Measurements from ENCODE around the gene NEIL1.
"Not testable (repeated sequence)": the region's sequence is repeated elsewhere in the genome, so short reads cannot be mapped to it uniquely, and the experiment has no call there.

NEIL1 gene

GRCh38 chr15:75327491-75327890 is 19.3 kb upstream of the NEIL1 start:
- no peak overlapping the region for H3K4me3 ChIP-seq (ENCODE audit: low read depth, low read length)
- TF ChIP-seq CTCF (IDR thresholded peaks at IDR 0.05; ENCODE audit: borderline replicate concordance, insufficient read depth, low read depth, low read length), result no peak

GRCh38 chr15:75328493-75329314 is 18.1 kb upstream of the NEIL1 start:
- TF ChIP-seq CTCF (IDR thresholded peaks at IDR 0.05; ENCODE audit: borderline replicate concordance, insufficient read depth, low read depth, low read length), result no peak

GRCh38 chr15:75329571-75329970 is 17.3 kb upstream of the NEIL1 start:
- no peak overlapping the region for H3K4me3 ChIP-seq (ENCODE audit: low read depth, low read length)
- TF ChIP-seq CTCF (IDR thresholded peaks at IDR 0.05; ENCODE audit: borderline replicate concordance, insufficient read depth, low read depth, low read length), result no peak

More at GRCh38 chr15:75328493-75329314, 18.1 kb upstream of the NEIL1 start:
- no peak overlapping the region for H3K4me3 ChIP-seq (ENCODE audit: low read depth, low read length)

- not testable (repeated sequence) for H3K4me3 ChIP-seq (ENCODE audit: low read depth, low read length)
These were observed 14.7 kb upstream of the NEIL1 start for GRCh38 chr15:75332093-75332492.

GRCh38 chr15:75333654-75334419 is 13.0 kb upstream of the NEIL1 start:
- H3K4me3 ChIP-seq (ENCODE audit: low read depth, low read length), result not testable (repeated sequence)

GRCh38 chr15:75335313-75335704 is 11.5 kb upstream of the NEIL1 start:
- peak overlapping the region; percentile 93 for H3K4me3 ChIP-seq (ENCODE audit: low read depth, low read length)
- no peak for TF ChIP-seq CTCF (IDR thresholded peaks at IDR 0.05; ENCODE audit: borderline replicate concordance, insufficient read depth, low read depth, low read length)

GRCh38 chr15:75335705-75336355 is 11.0 kb upstream of the NEIL1 start, which contains the start of gene COMMD4:
TSS of gene COMMD4 (plus strand) at chr15:75336063. CDS start at chr15:75336090, 27 bp downstream.
- no peak for TF ChIP-seq CTCF (IDR thresholded peaks at IDR 0.05; ENCODE audit: borderline replicate concordance, insufficient read depth, low read depth, low read length)
- H3K4me3 ChIP-seq (ENCODE audit: low read depth, low read length), result peak within 1 kb of the TSS; percentile 93
